K562 (cell line): ENCODE data around the gene WDCP. TPM values are rescaled to one million over a fixed set of nuclear protein-coding genes. Genes with fewer than 3 reads are reported as not detected.

Source experiments
- BCOR ChIP-seq: fragments of 450-650 bp; IDR thresholded peaks from 2 replicates; pipeline ENCODE4 v1.6.1; 2016
- CCNT2 ChIP-seq: IDR thresholded peaks from 2 replicates; pipeline ENCODE4 v1.6.1; 2011; ENCODE audit warnings: borderline replicate concordance, low read depth, mild to moderate bottlenecking, moderate library complexity, mixed read lengths, low read length; ENCODE audit not compliant: insufficient read length; ENCODE audit errors: extremely low read depth
- DMBX1 ChIP-seq: fragments of 250-450 bp; sonication (Bioruptor Pico); IDR thresholded peaks from 2 replicates; pipeline ENCODE4 v1.8.0; 2022; ENCODE audit warnings: inconsistent platforms, mild to moderate bottlenecking, moderate library complexity, borderline replicate concordance
- HSF4 ChIP-seq: fragments of 250-450 bp; sonication (Bioruptor Pico); IDR thresholded peaks from 2 replicates; pipeline ENCODE4 v2.1.2; 2022; ENCODE audit warnings: mild to moderate bottlenecking, moderate library complexity, borderline replicate concordance
- ILK ChIP-seq: fragments of 450-650 bp; IDR thresholded peaks from 2 replicates; pipeline ENCODE4 v1.6.1; 2016; ENCODE audit warnings: missing genetic modification characterization, low read depth, mild to moderate bottlenecking, missing compliant biosample characterization, moderate library complexity, borderline replicate concordance
- KDM2B ChIP-seq: fragments of 250-450 bp; sonication (Bioruptor Pico); IDR thresholded peaks from 2 replicates; pipeline ENCODE4 v1.8.0; 2021; ENCODE audit warnings: mild to moderate bottlenecking, moderate library complexity
- KLF16 ChIP-seq: IDR thresholded peaks from 2 replicates; pipeline ENCODE4 v1.6.1; 2016; ENCODE audit warnings: antibody characterized with exemption
- POLR2AphosphoS2 ChIP-seq: IDR thresholded peaks from 2 replicates; pipeline ENCODE4 v1.6.1; 2012; ENCODE audit warnings: low read length, improper control_type of control experiment
- RBM22 ChIP-seq: fragments of 200-400 bp; formaldehyde crosslinking; IDR thresholded peaks from 2 replicates; pipeline ENCODE4 v1.6.1; 2018; ENCODE audit warnings: low read length, low read depth; ENCODE audit not compliant: poor library complexity, severe bottlenecking
- SLC30A9 ChIP-seq: fragments of 250-450 bp; sonication (Bioruptor Pico); IDR thresholded peaks from 2 replicates; pipeline ENCODE4 v1.8.0; 2022; ENCODE audit warnings: mild to moderate bottlenecking, moderate library complexity
- TCF7L2 ChIP-seq: fragments of 150-350 bp; IDR thresholded peaks from 2 replicates; pipeline ENCODE4 v1.6.1; 2016; ENCODE audit warnings: low read depth, mild to moderate bottlenecking, low read length, moderate library complexity
- ZNF140 ChIP-seq: fragments of 250-450 bp; sonication (Bioruptor Pico); IDR thresholded peaks from 2 replicates; pipeline ENCODE4 v1.8.0; 2021; ENCODE audit warnings: moderate library complexity, mild to moderate bottlenecking, inconsistent platforms
- ZNF311 ChIP-seq: fragments of 250-450 bp; sonication (Bioruptor Pico); IDR thresholded peaks from 2 replicates; pipeline ENCODE4 v1.4.0; 2020; ENCODE audit warnings: mild to moderate bottlenecking, moderate library complexity
- ZNF347 ChIP-seq: fragments of 450-650 bp; formaldehyde crosslinking; IDR thresholded peaks from 2 replicates; pipeline ENCODE4 v1.4.0; 2020; ENCODE audit warnings: low read depth, mild to moderate bottlenecking, moderate library complexity
- ZNF644 ChIP-seq: fragments of 200-800 bp; sonication (Bioruptor generic); IDR thresholded peaks from 2 replicates; pipeline ENCODE4 v1.6.1; 2016; ENCODE audit warnings: low read depth, missing genetic modification characterization, missing compliant biosample characterization
- ZNF668 ChIP-seq: fragments of 250-450 bp; sonication (Bioruptor Pico); IDR thresholded peaks from 2 replicates; pipeline ENCODE4 v1.8.0; 2022; ENCODE audit warnings: mild to moderate bottlenecking, inconsistent platforms
- polyA plus RNA-seq, 8 experiments: library from polyadenylated mRNA; depleted of rRNA in 4 of 8; stranded (reverse) in 5 of 8; unstranded in 3 of 8; fragments of >200 nt; fragmentation: Nextera tagmentation in 2 of 8; fragmentation: Illumina TruSeq in 1 of 8; extraction: Ambion mirVana in 2 of 8; extraction: Trizol in 1 of 8; gene quantifications; 2 replicates each; pipeline versions ENCODE4 v1.2.1 to v1.2.3, GENCODE V29; 2011 to 2014; ENCODE audit warnings: inconsistent platforms in 1 of 8, missing spikeins in 1 of 8
- total RNA-seq, 7 experiments: library from RNA; depleted of rRNA in 6 of 7; stranded (reverse); fragments of >200 nt in 6 of 7; fragmentation: Illumina TruSeq in 2 of 7; extraction: Trizol in 2 of 7; gene quantifications; 2 replicates each; pipeline versions ENCODE4 v1.2.1 to v1.2.3, GENCODE V29; 2011 to 2021; ENCODE audit warnings: low replicate concordance in 1 of 7
- TF ChIP-seq, protein P1 (sequence below): sonication (generic); formaldehyde crosslinking; IDR thresholded peaks from 2 replicates; pipeline ENCODE4 v1.8.1; 2023; ENCODE audit warnings: mild to moderate bottlenecking, missing genetic modification reagents
- TF ChIP-seq, protein P2 (sequence below): fragments of 150-350 bp; conservative IDR thresholded peaks from 2 replicates; pipeline ENCODE4 v1.6.1; 2014; ENCODE audit warnings: low read length
- TF ChIP-seq, protein P3 (sequence below): fragments of 250-450 bp; sonication (Bioruptor Pico); IDR thresholded peaks from 2 replicates; pipeline ENCODE4 v1.5.0; 2021; ENCODE audit warnings: mild to moderate bottlenecking, borderline replicate concordance

The WDCP gene
- total and polyA plus RNA-seq, 9 of the 15 experiments (the other 6 are each of a cell fraction or from before 2014, with no cell fraction given) = 10.1 to 41.4 (median 21.8) TPM

DNA sequence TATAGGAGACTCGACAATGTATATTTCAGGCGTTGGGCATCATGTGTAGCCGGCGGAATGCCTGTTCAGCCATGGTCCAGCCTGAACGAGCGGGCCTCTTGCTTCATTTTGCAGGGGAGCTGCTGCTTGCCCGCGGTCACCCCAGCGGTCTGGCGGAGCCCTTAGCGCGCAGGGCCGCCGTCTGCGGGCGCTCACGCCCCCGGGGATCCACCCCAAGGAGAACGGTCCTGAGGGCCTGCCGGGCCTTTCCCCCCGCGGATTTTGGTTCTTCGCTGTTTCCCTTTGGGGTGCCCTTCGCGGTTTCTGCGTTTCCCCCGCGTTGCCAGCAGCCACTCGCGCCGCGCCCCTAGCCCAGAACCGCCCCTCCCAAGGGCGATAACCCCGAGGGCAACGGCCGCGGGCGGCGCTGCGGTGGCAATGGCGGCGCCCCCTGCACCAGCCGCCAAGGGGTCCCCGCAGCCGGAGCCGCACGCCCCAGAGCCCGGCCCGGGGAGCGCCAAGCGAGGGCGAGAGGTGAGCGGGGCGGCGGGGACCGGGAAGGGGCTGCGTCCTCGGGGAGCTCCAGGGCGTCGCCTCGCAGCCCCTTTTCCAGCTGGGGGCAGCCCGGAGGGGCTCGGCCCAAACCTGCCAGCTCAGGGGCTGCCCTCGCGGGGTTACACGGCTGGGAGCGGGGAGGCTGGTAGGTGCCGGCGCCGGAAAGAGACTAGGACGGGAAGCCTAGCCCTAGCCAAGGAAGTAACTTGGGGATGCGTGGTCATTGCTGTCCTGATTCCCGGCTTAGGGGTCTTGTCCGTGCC is 37.3 kb downstream of the WDCP start, which contains the start of gene MFSD2B (continued):
- TF ChIP-seq ZNF644 (tag) (peak; percentile 72; the same call in 1 of the 2 replicates), KLF16 (no peak), ZNF668 (CRISPR knock-in tag) (no peak; the same call in 1 of the 2 replicates), ZNF347 (CRISPR knock-in tag) (no peak), POLR2AphosphoS2 (no peak), ZNF140 (CRISPR knock-in tag) (no peak), CCNT2 (peak; percentile 68), ZNF311 (CRISPR knock-in tag) (0 out of 2 replicates have a peak, but pooled peaks have one; percentile 9), KDM2B (CRISPR knock-in tag) (no peak), BCOR (no peak), RBM22 (peak; percentile 42), ILK (tag) (no peak), SLC30A9 (CRISPR knock-in tag) (0 out of 2 replicates have a peak, but pooled peaks have one; percentile 62), HSF4 (CRISPR knock-in tag) (no peak), TCF7L2 (no peak), DMBX1 (0 out of 2 replicates have a peak, but pooled peaks have one; percentile 22)
- TF ChIP-seq, protein P1, sequence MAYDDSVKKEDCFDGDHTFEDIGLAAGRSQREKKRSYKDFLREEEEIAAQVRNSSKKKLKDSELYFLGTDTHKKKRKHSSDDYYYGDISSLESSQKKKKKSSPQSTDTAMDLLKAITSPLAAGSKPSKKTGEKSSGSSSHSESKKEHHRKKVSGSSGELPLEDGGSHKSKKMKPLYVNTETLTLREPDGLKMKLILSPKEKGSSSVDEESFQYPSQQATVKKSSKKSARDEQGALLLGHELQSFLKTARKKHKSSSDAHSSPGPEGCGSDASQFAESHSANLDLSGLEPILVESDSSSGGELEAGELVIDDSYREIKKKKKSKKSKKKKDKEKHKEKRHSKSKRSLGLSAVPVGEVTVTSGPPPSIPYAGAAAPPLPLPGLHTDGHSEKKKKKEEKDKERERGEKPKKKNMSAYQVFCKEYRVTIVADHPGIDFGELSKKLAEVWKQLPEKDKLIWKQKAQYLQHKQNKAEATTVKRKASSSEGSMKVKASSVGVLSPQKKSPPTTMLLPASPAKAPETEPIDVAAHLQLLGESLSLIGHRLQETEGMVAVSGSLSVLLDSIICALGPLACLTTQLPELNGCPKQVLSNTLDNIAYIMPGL = no peak
- TF ChIP-seq, protein P2, sequence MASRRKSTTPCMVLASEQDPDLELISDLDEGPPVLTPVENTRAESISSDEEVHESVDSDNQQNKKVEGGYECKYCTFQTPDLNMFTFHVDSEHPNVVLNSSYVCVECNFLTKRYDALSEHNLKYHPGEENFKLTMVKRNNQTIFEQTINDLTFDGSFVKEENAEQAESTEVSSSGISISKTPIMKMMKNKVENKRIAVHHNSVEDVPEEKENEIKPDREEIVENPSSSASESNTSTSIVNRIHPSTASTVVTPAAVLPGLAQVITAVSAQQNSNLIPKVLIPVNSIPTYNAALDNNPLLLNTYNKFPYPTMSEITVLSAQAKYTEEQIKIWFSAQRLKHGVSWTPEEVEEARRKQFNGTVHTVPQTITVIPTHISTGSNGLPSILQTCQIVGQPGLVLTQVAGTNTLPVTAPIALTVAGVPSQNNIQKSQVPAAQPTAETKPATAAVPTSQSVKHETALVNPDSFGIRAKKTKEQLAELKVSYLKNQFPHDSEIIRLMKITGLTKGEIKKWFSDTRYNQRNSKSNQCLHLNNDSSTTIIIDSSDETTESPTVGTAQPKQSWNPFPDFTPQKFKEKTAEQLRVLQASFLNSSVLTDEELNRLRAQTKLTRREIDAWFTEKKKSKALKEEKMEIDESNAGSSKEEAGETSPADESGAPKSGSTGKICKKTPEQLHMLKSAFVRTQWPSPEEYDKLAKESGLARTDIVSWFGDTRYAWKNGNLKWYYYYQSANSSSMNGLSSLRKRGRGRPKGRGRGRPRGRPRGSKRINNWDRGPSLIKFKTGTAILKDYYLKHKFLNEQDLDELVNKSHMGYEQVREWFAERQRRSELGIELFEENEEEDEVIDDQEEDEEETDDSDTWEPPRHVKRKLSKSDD = no peak
- TF ChIP-seq, protein P3, sequence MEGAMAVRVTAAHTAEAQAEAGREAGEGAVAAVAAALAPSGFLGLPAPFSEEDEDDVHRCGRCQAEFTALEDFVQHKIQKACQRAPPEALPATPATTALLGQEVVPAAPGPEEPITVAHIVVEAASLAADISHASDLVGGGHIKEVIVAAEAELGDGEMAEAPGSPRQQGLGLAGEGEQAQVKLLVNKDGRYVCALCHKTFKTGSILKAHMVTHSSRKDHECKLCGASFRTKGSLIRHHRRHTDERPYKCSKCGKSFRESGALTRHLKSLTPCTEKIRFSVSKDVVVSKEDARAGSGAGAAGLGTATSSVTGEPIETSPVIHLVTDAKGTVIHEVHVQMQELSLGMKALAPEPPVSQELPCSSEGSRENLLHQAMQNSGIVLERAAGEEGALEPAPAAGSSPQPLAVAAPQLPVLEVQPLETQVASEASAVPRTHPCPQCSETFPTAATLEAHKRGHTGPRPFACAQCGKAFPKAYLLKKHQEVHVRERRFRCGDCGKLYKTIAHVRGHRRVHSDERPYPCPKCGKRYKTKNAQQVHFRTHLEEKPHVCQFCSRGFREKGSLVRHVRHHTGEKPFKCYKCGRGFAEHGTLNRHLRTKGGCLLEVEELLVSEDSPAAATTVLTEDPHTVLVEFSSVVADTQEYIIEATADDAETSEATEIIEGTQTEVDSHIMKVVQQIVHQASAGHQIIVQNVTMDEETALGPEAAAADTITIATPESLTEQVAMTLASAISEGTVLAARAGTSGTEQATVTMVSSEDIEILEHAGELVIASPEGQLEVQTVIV = no peak
